GM18873 (cell line): ENCODE results near the gene CELA1.

Experiments used
- ATAC-seq: cut with Tn5 transposase; IDR thresholded peaks from one replicate; pipeline ENCODE4 v1.9.1; 2021; ENCODE audit warnings: mild to moderate bottlenecking, moderate library complexity, moderate number of reproducible peaks; ENCODE audit not compliant: unreplicated experiment, low FRiP score

Gene CELA1

GRCh38 chr12:51346581-51346980, at the start of gene CELA1:
Gene CELA1, minus strand, starts transcription at chr12:51346679. Its CDS starts 41 bp downstream, at chr12:51346638.
- no peak for ATAC-seq

- no peak for ATAC-seq
Observed at GRCh38 chr12:51395283-51396230, 49.1 kb upstream of the CELA1 start.

- no peak for ATAC-seq
Observed at GRCh38 chr12:51393676-51394545, 47.4 kb upstream of the CELA1 start.

GRCh38 chr12:51392556-51393237, 46.2 kb upstream of the CELA1 start:
- ATAC-seq, result no peak

GRCh38 chr12:51391283-51392123, 45.0 kb upstream of the CELA1 start, which contains the start of gene GALNT6:
Gene GALNT6, minus strand, starts transcription at chr12:51391406. Its CDS starts 11,625 bp downstream, at chr12:51379781.
- ATAC-seq, result no peak

GRCh38 chr12:51390891-51391282, 44.4 kb upstream of the CELA1 start:
- ATAC-seq, result no peak

- ATAC-seq, result no peak
Observed at GRCh38 chr12:51390457-51390856, 44.0 kb upstream of the CELA1 start.

GRCh38 chr12:51389302-51389999, 43.0 kb upstream of the CELA1 start:
- ATAC-seq, result no peak

- no peak for ATAC-seq
Observed at GRCh38 chr12:51388846-51389245, 42.4 kb upstream of the CELA1 start.

- no peak for ATAC-seq
Observed at GRCh38 chr12:51388069-51388799, 41.8 kb upstream of the CELA1 start.

GRCh38 chr12:51386351-51386750, 39.9 kb upstream of the CELA1 start:
- no peak for ATAC-seq

- no peak for ATAC-seq
Observed at GRCh38 chr12:51383269-51383905, 36.9 kb upstream of the CELA1 start.

GRCh38 chr12:51382173-51382572, 35.7 kb upstream of the CELA1 start:
- no peak for ATAC-seq

GRCh38 chr12:51381226-51382079, 35.0 kb upstream of the CELA1 start:
- ATAC-seq, result no peak

GRCh38 chr12:51379571-51379970, 33.1 kb upstream of the CELA1 start:
- no peak for ATAC-seq

GRCh38 chr12:51378749-51379148, 32.3 kb upstream of the CELA1 start:
- ATAC-seq, result no peak
